GM12878 (cell line): ENCODE results near the gene PRTFDC1.

Experiments used
- ASH2L ChIP-seq: fragments of 300-600, 200-600 bp; sonication (generic); IDR thresholded peaks from 2 replicates; pipeline ENCODE4 v1.6.1; 2017; ENCODE audit warnings: low read depth, mild to moderate bottlenecking, borderline replicate concordance
- BHLHE40 ChIP-seq, 2 experiments: fragments of 450-650 bp in 1 of 2; IDR thresholded peaks; 2 replicates each; pipeline ENCODE4 v1.6.1; 2011 to 2017; ENCODE audit warnings: low read depth in 2 of 2, borderline replicate concordance in 1 of 2, improper control_type of control experiment in 1 of 2, low read length in 1 of 2, mild to moderate bottlenecking in 1 of 2
- HCFC1 ChIP-seq: fragments of 150-350 bp; IDR thresholded peaks from 2 replicates; pipeline ENCODE4 v1.6.1; 2014; ENCODE audit warnings: low read length
- POLR2A ChIP-seq: IDR thresholded peaks from 2 replicates; pipeline ENCODE4 v1.6.1; 2011; ENCODE audit warnings: low read depth, mild to moderate bottlenecking, low read length
- POLR2AphosphoS5 ChIP-seq: IDR thresholded peaks from 2 replicates; pipeline ENCODE4 v1.6.1; 2011; ENCODE audit warnings: mild to moderate bottlenecking, low read length, inconsistent platforms
- RAD21 ChIP-seq: IDR thresholded peaks from 2 replicates; pipeline ENCODE4 v1.6.1; 2011; ENCODE audit warnings: mild to moderate bottlenecking, low read depth, low read length, moderate library complexity; ENCODE audit not compliant: insufficient read depth
- RFX5 ChIP-seq: IDR thresholded peaks from 2 replicates; pipeline ENCODE4 v1.6.1; 2011; ENCODE audit warnings: low read depth, low read length, improper control_type of control experiment
- TAF1 ChIP-seq: IDR thresholded peaks from 2 replicates; pipeline ENCODE4 v1.6.1; 2011; ENCODE audit warnings: mild to moderate bottlenecking, low read depth, low read length, borderline replicate concordance
- ZNF217 ChIP-seq: fragments of 450-650 bp; IDR thresholded peaks from 2 replicates; pipeline ENCODE4 v1.6.1; 2017; ENCODE audit warnings: antibody characterized with exemption, mild to moderate bottlenecking
- ZNF384 ChIP-seq: IDR thresholded peaks from 2 replicates; pipeline ENCODE4 v1.6.1; 2012; ENCODE audit warnings: low read depth, mild to moderate bottlenecking, low read length, improper control_type of control experiment, borderline replicate concordance
- TF ChIP-seq, protein P1 (sequence below), 3 experiments: IDR thresholded peaks in 2 of 3; conservative IDR thresholded peaks in 1 of 3; 2 replicates each; pipeline ENCODE4 v1.5.1; 2011; ENCODE audit warnings: low read depth in 3 of 3, low read length in 3 of 3, mild to moderate bottlenecking in 3 of 3, control low read depth in 2 of 3, moderate library complexity in 2 of 3, inconsistent platforms in 1 of 3, mixed read lengths in 1 of 3; ENCODE audit not compliant: control insufficient read depth in 2 of 3, insufficient read depth in 1 of 3; ENCODE audit errors: extremely low read depth in 1 of 3
- TF ChIP-seq, protein P2 (sequence below): fragments of 450-650 bp; IDR thresholded peaks from 2 replicates; pipeline ENCODE4 v1.6.1; 2018; ENCODE audit warnings: mild to moderate bottlenecking, low read depth, moderate library complexity; ENCODE audit not compliant: partially characterized antibody
- TF ChIP-seq, protein P3 (sequence below): fragments of 450-650 bp; IDR thresholded peaks from 2 replicates; pipeline ENCODE4 v1.6.1; 2016; ENCODE audit warnings: mild to moderate bottlenecking, moderate library complexity, borderline replicate concordance
- TF ChIP-seq, protein P4 (sequence below): IDR thresholded peaks from 2 replicates; pipeline ENCODE4 v1.6.1; 2012; ENCODE audit warnings: mild to moderate bottlenecking, low read depth, low read length

DNA sequence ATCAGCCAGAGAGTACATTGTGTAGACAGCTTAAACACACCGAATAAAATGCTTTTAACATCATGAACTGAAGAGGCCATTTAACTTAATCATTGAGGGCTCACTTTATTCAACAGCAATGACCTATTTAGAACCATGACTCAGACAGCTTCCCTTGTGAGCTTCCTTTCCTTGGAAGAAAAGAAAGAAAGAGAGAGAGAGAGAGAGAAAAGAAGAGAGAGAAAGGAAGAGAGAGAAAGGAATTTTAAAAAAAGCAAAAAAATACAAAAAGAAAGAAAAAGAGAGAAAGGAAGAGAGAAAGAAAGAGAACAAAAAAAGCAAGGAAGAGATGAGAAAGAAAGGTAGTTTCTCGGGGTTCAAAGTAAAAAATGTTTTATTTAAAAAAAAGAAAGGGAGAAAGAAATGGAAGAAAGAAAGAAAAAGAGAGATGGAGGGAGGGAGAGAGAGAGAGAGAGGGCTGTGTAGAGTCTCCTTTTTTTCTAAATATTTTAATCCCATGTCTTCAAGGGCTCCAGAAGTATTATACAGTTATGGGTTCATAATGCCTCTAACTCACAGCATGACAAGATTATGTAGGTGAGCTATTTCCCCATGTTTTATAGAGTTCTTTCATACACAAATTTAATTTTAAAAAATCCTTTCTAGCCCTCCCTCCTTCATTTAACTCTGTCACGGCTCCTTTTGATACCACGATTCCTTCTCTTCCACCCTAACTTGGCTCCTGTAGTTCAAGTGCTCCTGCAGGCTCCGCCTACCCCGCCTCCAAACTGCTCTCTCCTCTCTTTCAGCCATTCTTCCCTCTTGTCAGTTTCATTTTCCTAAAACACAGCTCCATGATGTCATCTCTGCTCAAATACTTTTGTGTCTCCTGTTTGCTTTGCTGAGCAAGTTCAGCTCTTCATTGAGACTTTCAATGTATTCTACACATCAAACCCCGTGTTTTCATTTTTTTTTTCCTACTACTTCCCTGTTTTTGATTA lies 85.5 kb downstream of the PRTFDC1 start:
- TF ChIP-seq HCFC1 (no peak), BHLHE40 (IDR thresholded peaks at IDR 0.05; ENCODE audit: borderline replicate concordance in 1 of 2, low read depth in 2 of 2, low read length in 1 of 2) (no peak), RAD21 (no peak), POLR2A (no peak), POLR2AphosphoS5 (no peak), ZNF217 (no peak), RFX5 (no peak), TAF1 (no peak), ZNF384 (no peak), ASH2L (no peak)
- TF ChIP-seq, protein P1, sequence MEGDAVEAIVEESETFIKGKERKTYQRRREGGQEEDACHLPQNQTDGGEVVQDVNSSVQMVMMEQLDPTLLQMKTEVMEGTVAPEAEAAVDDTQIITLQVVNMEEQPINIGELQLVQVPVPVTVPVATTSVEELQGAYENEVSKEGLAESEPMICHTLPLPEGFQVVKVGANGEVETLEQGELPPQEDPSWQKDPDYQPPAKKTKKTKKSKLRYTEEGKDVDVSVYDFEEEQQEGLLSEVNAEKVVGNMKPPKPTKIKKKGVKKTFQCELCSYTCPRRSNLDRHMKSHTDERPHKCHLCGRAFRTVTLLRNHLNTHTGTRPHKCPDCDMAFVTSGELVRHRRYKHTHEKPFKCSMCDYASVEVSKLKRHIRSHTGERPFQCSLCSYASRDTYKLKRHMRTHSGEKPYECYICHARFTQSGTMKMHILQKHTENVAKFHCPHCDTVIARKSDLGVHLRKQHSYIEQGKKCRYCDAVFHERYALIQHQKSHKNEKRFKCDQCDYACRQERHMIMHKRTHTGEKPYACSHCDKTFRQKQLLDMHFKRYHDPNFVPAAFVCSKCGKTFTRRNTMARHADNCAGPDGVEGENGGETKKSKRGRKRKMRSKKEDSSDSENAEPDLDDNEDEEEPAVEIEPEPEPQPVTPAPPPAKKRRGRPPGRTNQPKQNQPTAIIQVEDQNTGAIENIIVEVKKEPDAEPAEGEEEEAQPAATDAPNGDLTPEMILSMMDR (IDR thresholded peaks at IDR 0.05 in 2 of 3, conservative IDR thresholded peaks at IDR 0.05 in 1 of 3; ENCODE audit: control insufficient read depth in 2 of 3, extremely low read depth in 1 of 3, insufficient read depth in 1 of 3, low read depth in 3 of 3, low read length in 3 of 3) = no peak
- TF ChIP-seq, protein P2, sequence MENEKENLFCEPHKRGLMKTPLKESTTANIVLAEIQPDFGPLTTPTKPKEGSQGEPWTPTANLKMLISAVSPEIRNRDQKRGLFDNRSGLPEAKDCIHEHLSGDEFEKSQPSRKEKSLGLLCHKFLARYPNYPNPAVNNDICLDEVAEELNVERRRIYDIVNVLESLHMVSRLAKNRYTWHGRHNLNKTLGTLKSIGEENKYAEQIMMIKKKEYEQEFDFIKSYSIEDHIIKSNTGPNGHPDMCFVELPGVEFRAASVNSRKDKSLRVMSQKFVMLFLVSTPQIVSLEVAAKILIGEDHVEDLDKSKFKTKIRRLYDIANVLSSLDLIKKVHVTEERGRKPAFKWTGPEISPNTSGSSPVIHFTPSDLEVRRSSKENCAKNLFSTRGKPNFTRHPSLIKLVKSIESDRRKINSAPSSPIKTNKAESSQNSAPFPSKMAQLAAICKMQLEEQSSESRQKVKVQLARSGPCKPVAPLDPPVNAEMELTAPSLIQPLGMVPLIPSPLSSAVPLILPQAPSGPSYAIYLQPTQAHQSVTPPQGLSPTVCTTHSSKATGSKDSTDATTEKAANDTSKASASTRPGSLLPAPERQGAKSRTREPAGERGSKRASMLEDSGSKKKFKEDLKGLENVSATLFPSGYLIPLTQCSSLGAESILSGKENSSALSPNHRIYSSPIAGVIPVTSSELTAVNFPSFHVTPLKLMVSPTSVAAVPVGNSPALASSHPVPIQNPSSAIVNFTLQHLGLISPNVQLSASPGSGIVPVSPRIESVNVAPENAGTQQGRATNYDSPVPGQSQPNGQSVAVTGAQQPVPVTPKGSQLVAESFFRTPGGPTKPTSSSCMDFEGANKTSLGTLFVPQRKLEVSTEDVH = no peak
- TF ChIP-seq, protein P3, sequence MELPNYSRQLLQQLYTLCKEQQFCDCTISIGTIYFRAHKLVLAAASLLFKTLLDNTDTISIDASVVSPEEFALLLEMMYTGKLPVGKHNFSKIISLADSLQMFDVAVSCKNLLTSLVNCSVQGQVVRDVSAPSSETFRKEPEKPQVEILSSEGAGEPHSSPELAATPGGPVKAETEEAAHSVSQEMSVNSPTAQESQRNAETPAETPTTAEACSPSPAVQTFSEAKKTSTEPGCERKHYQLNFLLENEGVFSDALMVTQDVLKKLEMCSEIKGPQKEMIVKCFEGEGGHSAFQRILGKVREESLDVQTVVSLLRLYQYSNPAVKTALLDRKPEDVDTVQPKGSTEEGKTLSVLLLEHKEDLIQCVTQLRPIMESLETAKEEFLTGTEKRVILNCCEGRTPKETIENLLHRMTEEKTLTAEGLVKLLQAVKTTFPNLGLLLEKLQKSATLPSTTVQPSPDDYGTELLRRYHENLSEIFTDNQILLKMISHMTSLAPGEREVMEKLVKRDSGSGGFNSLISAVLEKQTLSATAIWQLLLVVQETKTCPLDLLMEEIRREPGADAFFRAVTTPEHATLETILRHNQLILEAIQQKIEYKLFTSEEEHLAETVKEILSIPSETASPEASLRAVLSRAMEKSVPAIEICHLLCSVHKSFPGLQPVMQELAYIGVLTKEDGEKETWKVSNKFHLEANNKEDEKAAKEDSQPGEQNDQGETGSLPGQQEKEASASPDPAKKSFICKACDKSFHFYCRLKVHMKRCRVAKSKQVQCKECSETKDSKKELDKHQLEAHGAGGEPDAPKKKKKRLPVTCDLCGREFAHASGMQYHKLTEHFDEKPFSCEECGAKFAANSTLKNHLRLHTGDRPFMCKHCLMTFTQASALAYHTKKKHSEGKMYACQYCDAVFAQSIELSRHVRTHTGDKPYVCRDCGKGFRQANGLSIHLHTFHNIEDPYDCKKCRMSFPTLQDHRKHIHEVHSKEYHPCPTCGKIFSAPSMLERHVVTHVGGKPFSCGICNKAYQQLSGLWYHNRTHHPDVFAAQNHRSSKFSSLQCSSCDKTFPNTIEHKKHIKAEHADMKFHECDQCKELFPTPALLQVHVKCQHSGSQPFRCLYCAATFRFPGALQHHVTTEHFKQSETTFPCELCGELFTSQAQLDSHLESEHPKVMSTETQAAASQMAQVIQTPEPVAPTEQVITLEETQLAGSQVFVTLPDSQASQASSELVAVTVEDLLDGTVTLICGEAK = no peak
- TF ChIP-seq, protein P4, sequence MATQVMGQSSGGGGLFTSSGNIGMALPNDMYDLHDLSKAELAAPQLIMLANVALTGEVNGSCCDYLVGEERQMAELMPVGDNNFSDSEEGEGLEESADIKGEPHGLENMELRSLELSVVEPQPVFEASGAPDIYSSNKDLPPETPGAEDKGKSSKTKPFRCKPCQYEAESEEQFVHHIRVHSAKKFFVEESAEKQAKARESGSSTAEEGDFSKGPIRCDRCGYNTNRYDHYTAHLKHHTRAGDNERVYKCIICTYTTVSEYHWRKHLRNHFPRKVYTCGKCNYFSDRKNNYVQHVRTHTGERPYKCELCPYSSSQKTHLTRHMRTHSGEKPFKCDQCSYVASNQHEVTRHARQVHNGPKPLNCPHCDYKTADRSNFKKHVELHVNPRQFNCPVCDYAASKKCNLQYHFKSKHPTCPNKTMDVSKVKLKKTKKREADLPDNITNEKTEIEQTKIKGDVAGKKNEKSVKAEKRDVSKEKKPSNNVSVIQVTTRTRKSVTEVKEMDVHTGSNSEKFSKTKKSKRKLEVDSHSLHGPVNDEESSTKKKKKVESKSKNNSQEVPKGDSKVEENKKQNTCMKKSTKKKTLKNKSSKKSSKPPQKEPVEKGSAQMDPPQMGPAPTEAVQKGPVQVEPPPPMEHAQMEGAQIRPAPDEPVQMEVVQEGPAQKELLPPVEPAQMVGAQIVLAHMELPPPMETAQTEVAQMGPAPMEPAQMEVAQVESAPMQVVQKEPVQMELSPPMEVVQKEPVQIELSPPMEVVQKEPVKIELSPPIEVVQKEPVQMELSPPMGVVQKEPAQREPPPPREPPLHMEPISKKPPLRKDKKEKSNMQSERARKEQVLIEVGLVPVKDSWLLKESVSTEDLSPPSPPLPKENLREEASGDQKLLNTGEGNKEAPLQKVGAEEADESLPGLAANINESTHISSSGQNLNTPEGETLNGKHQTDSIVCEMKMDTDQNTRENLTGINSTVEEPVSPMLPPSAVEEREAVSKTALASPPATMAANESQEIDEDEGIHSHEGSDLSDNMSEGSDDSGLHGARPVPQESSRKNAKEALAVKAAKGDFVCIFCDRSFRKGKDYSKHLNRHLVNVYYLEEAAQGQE = no peak
